ENCODE results near the gene BMF. TPM values are rescaled to one million over a fixed set of nuclear protein-coding genes. Genes with fewer than 3 reads are reported as not detected.

The BMF gene
- total and polyA plus RNA-seq, 5 donors from 2014 or later = 0.86 to 8.2 (median 1.3) TPM

DNA sequence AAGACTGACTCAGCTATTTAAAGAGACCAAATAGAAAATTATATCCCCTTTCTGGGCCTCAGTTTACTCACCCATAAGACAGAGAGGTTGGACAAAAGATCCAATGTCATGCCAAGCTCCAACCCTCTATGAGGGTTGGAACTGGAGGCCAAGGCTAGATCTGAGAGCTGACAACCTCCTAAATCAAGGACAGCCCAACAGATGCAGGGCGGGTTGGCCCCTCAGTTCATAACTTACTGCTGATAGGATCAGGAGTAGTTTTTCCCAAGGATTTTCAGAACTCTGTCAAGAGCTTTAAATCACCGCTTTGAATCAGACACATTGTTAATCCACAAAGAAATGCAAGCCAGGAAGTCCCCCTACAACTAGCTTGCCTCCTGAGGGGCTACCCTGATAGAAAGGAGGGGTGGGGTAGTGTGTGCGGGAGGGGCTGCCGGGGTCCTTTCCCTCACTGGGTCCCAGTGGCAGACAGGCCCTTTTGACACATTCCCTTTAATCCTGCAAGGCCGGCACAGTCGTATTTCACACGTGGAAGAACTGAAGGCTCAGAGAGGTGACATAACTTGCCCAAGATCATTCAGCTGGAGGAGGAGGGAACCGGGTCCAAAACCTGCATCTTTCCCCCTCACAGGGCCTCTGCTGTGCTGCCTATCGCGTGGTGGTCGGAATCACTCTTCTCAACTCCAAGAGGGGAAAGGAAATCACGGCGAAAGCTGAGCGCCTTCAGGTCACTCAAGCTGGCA lies 21.4 kb downstream of the BMF start:
- Histone ChIP-seq H3K4me1 (ENCODE audit: control insufficient read depth, insufficient read depth, low read length, poor library complexity, severe bottlenecking) (no peaks in the 10 kb centered on the region), H3K4me3 (ENCODE audit: low read depth, low read length) (no peak overlapping the region), H3K27ac (ENCODE audit: insufficient read depth, low read length, poor library complexity, severe bottlenecking) (no peak overlapping the region), H3K36me3 (ENCODE audit: control insufficient read depth, insufficient read depth, low read length) (no peaks in the 10 kb centered on the region), H3K27me3 (ENCODE audit: control insufficient read depth, insufficient read depth, low read length) (peaks cover 5% of the 10 kb centered on the region), H3K9me3 (ENCODE audit: control insufficient read depth in 2 of 2, low read length in 2 of 2) (no peaks in the 10 kb centered on the region)
- peaks cover 11% of the 10 kb centered on the region for H3K36me3 Mint-ChIP-seq
- H3K27ac Mint-ChIP-seq = peak overlapping the region in 1 of 3 donors; percentile 19
- H3K4me3 Mint-ChIP-seq = no peak overlapping the region
- DNase-seq (no peak), ATAC-seq (ENCODE audit: low read depth in 2 of 2) (no peak)
- H3K4me1 Mint-ChIP-seq = peaks cover 0 to 6% (median 2%) of the 10 kb centered on the region in 4 donors
- peaks cover 5% of the 10 kb centered on the region for H3K27me3 Mint-ChIP-seq
- H3K9me3 Mint-ChIP-seq = no peaks in the 10 kb centered on the region

- Histone ChIP-seq H3K36me3 (ENCODE audit: control insufficient read depth, insufficient read depth, low read length) (no peaks in the 10 kb centered on the region), H3K4me3 (ENCODE audit: low read depth, low read length) (no peak overlapping the region), H3K27me3 (ENCODE audit: control insufficient read depth, insufficient read depth, low read length) (peaks cover 13% of the 10 kb centered on the region), H3K27ac (ENCODE audit: insufficient read depth, low read length, poor library complexity, severe bottlenecking) (no peak overlapping the region), H3K4me1 (ENCODE audit: control insufficient read depth, insufficient read depth, low read length, poor library complexity, severe bottlenecking) (no peaks in the 10 kb centered on the region), H3K9me3 (ENCODE audit: control insufficient read depth in 2 of 2, low read length in 2 of 2) (no peaks in the 10 kb centered on the region)
- no peak for ATAC-seq (ENCODE audit: low read depth in 2 of 2)
- H3K27me3 Mint-ChIP-seq = peaks cover 16% of the 10 kb centered on the region
- no peaks in the 10 kb centered on the region for H3K9me3 Mint-ChIP-seq
- peaks cover 0 to 18% (median 8%) of the 10 kb centered on the region in 4 donors for H3K4me1 Mint-ChIP-seq
- no peak overlapping the region for H3K27ac Mint-ChIP-seq
- peaks cover under 1% of the 10 kb centered on the region for H3K36me3 Mint-ChIP-seq
- H3K4me3 Mint-ChIP-seq = no peak overlapping the region
- no peak for DNase-seq
These were observed 23.4 kb downstream of the BMF start for GRCh38 chr15:40085266-40085665.

- H3K36me3 Mint-ChIP-seq = no peaks in the 10 kb centered on the region
- H3K36me3 ChIP-seq (ENCODE audit: control insufficient read depth, insufficient read depth, low read length) = no peaks in the 10 kb centered on the region
- H3K9me3 ChIP-seq (ENCODE audit: control insufficient read depth in 2 of 2, low read length in 2 of 2) = no peaks in the 10 kb centered on the region
- H3K27me3 ChIP-seq (ENCODE audit: control insufficient read depth, insufficient read depth, low read length) = peaks cover 13% of the 10 kb centered on the region
- H3K9me3 Mint-ChIP-seq = no peaks in the 10 kb centered on the region
- peaks cover 19% of the 10 kb centered on the region for H3K27me3 Mint-ChIP-seq
- no peaks in the 10 kb centered on the region for H3K4me1 ChIP-seq (ENCODE audit: control insufficient read depth, insufficient read depth, low read length, poor library complexity, severe bottlenecking)
- ATAC-seq (ENCODE audit: low read depth in 2 of 2) (no peak), DNase-seq (no peak)
- no peak overlapping the region for H3K27ac ChIP-seq (ENCODE audit: insufficient read depth, low read length, poor library complexity, severe bottlenecking)
- H3K27ac Mint-ChIP-seq = peak overlapping the region in 1 of 3 donors; percentile 43
- peaks cover 0 to 18% (median 8%) of the 10 kb centered on the region in 4 donors for H3K4me1 Mint-ChIP-seq
- no peak overlapping the region for H3K4me3 ChIP-seq (ENCODE audit: low read depth, low read length)
- H3K4me3 Mint-ChIP-seq = no peak overlapping the region
These were observed 24.0 kb downstream of the BMF start for GRCh38 chr15:40084650-40085049.

DNA sequence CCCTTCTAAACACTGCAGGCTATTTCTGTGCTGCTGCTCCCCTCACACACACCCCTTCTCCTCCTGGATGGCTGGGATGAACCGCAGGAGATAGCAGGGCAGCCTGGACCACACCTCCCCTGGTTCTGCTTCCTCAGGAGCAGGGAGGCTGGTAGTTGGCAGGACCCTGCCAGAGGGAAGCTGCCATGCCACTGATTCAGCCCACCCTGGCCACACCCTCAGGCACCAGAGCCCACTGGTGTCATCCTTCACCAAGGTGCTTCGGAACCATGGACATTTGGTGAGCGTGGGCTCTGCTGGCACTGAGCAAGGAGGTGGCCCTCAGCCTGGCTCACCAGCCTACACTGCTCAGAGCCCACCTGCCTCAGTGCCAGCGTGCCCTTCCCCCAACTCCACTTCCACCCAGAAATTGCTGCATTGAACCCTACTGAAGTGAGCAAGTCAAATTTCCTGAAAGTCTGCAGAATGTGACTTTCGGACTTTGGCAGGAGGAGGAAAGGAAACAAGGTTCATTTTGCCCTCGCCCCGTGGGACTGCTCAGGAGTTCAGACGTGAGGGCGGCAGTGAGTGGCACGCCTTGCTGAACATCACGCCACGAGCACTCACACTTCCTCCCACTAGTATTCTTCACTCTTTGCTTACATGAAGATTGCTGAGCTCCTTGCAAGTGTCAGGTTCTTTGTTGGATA lies 26.3 kb downstream of the BMF start:
- no peak overlapping the region for H3K4me3 Mint-ChIP-seq
- H3K4me1 Mint-ChIP-seq = peaks cover 0 to 18% (median 8%) of the 10 kb centered on the region in 4 donors
- no peak overlapping the region for H3K4me3 ChIP-seq (ENCODE audit: low read depth, low read length)
- ATAC-seq (ENCODE audit: low read depth in 2 of 2) (peak in 1 of 2 donors; percentile 36), DNase-seq (no peak)
- no peaks in the 10 kb centered on the region for H3K9me3 ChIP-seq (ENCODE audit: control insufficient read depth in 2 of 2, low read length in 2 of 2)
- H3K36me3 ChIP-seq (ENCODE audit: control insufficient read depth, insufficient read depth, low read length) = no peaks in the 10 kb centered on the region
- no peak overlapping the region for H3K27ac Mint-ChIP-seq
- peaks cover 24% of the 10 kb centered on the region for H3K27me3 Mint-ChIP-seq
- H3K9me3 Mint-ChIP-seq = no peaks in the 10 kb centered on the region
- no peaks in the 10 kb centered on the region for H3K36me3 Mint-ChIP-seq
- H3K4me1 ChIP-seq (ENCODE audit: control insufficient read depth, insufficient read depth, low read length, poor library complexity, severe bottlenecking) = no peaks in the 10 kb centered on the region
- H3K27me3 ChIP-seq (ENCODE audit: control insufficient read depth, insufficient read depth, low read length) = peaks cover 17% of the 10 kb centered on the region
- no peak overlapping the region for H3K27ac ChIP-seq (ENCODE audit: insufficient read depth, low read length, poor library complexity, severe bottlenecking)

GRCh38 chr15:40081691-40082194 lies 26.9 kb downstream of the BMF start:
- Mint-ChIP-seq H3K9me3 (no peaks in the 10 kb centered on the region), H3K27ac (peak overlapping the region in 1 of 3 donors; percentile 70), H3K4me1 (peaks cover 0 to 18% (median 8%) of the 10 kb centered on the region in 4 donors), H3K4me3 (peak overlapping the region in 3 of 4 donors; percentile 34 to 52 (median 39)), H3K27me3 (peaks cover 24% of the 10 kb centered on the region), H3K36me3 (no peaks in the 10 kb centered on the region)
- H3K27me3 ChIP-seq (ENCODE audit: control insufficient read depth, insufficient read depth, low read length) = peaks cover 17% of the 10 kb centered on the region
- ATAC-seq (ENCODE audit: low read depth in 2 of 2) = no peak
- no peak overlapping the region for H3K27ac ChIP-seq (ENCODE audit: insufficient read depth, low read length, poor library complexity, severe bottlenecking)
- no peak for DNase-seq
- H3K4me1 ChIP-seq (ENCODE audit: control insufficient read depth, insufficient read depth, low read length, poor library complexity, severe bottlenecking) = no peaks in the 10 kb centered on the region
- no peaks in the 10 kb centered on the region for H3K36me3 ChIP-seq (ENCODE audit: control insufficient read depth, insufficient read depth, low read length)
- H3K9me3 ChIP-seq (ENCODE audit: control insufficient read depth in 2 of 2, low read length in 2 of 2) = no peaks in the 10 kb centered on the region
- no peak overlapping the region for H3K4me3 ChIP-seq (ENCODE audit: low read depth, low read length)

DNA sequence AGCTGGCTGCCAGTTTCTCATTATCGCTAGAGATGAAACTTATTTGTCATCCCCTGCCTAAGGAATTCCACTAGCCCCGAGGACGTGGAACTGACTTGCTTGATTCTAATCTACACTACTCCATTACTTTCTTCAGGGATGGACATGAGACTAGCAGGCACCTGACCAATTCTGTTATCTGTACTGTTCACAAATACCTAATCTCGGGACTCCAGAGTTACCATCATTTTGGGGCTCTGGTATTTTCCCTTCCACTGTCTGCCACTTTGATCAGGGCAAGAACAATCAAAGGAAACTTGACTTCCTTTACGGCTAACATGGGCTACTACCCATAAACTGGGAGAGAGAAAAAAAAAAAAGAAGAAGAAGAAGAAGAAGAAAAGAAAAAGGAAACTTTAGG lies 27.8 kb downstream of the BMF start:
- DNase-seq = no peak
- H3K9me3 Mint-ChIP-seq = no peaks in the 10 kb centered on the region
- Histone ChIP-seq H3K27ac (ENCODE audit: insufficient read depth, low read length, poor library complexity, severe bottlenecking) (no peak overlapping the region), H3K36me3 (ENCODE audit: control insufficient read depth, insufficient read depth, low read length) (no peaks in the 10 kb centered on the region), H3K4me1 (ENCODE audit: control insufficient read depth, insufficient read depth, low read length, poor library complexity, severe bottlenecking) (no peaks in the 10 kb centered on the region), H3K27me3 (ENCODE audit: control insufficient read depth, insufficient read depth, low read length) (peaks cover 17% of the 10 kb centered on the region), H3K4me3 (ENCODE audit: low read depth, low read length) (no peak overlapping the region), H3K9me3 (ENCODE audit: control insufficient read depth in 2 of 2, low read length in 2 of 2) (no peaks in the 10 kb centered on the region)
- H3K36me3 Mint-ChIP-seq = no peaks in the 10 kb centered on the region
- H3K27me3 Mint-ChIP-seq = peaks cover 24% of the 10 kb centered on the region
- H3K4me1 Mint-ChIP-seq = peaks cover 0 to 18% (median 8%) of the 10 kb centered on the region in 4 donors
- peak overlapping the region in 1 of 3 donors; percentile 30 for H3K27ac Mint-ChIP-seq
- no peak overlapping the region for H3K4me3 Mint-ChIP-seq
- no peak for ATAC-seq (ENCODE audit: low read depth in 2 of 2)

DNA sequence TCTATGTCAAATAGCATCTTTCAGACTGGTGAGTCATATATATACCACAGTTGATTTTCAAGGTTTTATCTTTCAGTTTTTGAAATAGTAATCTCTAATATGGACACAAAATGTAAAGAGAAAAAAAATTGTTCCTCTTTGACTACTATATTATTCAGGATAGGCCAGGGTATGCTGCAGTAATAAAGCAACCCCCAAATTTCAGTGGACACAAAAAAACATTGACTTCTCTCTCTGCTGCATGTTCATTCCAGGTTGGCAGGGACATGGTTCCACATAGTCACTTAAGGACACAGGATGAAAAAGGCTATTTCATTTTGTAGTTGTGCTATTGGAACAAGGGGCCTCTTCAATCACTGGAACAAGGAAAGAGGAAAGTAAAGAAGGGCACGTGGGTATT lies 28.6 kb downstream of the BMF start:
- DNase-seq (no peak), ATAC-seq (ENCODE audit: low read depth in 2 of 2) (no peak)
- Mint-ChIP-seq H3K4me1 (peaks cover 0 to 18% (median 8%) of the 10 kb centered on the region in 4 donors), H3K27me3 (peaks cover 28% of the 10 kb centered on the region), H3K9me3 (no peaks in the 10 kb centered on the region), H3K27ac (no peak overlapping the region), H3K4me3 (no peak overlapping the region), H3K36me3 (no peaks in the 10 kb centered on the region)
- no peaks in the 10 kb centered on the region for H3K4me1 ChIP-seq (ENCODE audit: control insufficient read depth, insufficient read depth, low read length, poor library complexity, severe bottlenecking)
- H3K27me3 ChIP-seq (ENCODE audit: control insufficient read depth, insufficient read depth, low read length) = peaks cover 17% of the 10 kb centered on the region
- no peaks in the 10 kb centered on the region for H3K9me3 ChIP-seq (ENCODE audit: control insufficient read depth in 2 of 2, low read length in 2 of 2)
- H3K27ac ChIP-seq (ENCODE audit: insufficient read depth, low read length, poor library complexity, severe bottlenecking) = no peak overlapping the region
- H3K4me3 ChIP-seq (ENCODE audit: low read depth, low read length) = no peak overlapping the region
- no peaks in the 10 kb centered on the region for H3K36me3 ChIP-seq (ENCODE audit: control insufficient read depth, insufficient read depth, low read length)

Measured in CD4-positive, CD25-positive, alpha-beta regulatory T cell (primary cell).